ENCODE data around the gene DPP6. TPM values are rescaled to one million over a fixed set of nuclear protein-coding genes. Genes with fewer than 3 reads are reported as not detected.

The DPP6 gene
- total RNA-seq, 1 donor from 2014 or later = 0.48 TPM

- H3K27me3 ChIP-seq (ENCODE audit: insufficient read depth, low read length) = peaks cover 2% of the 10 kb centered on the region
- no peaks in the 10 kb centered on the region for H3K36me3 ChIP-seq (ENCODE audit: insufficient read depth, low read length)
- H3K4me3 ChIP-seq (ENCODE audit: insufficient read depth, low read depth, low read length) = no peak overlapping the region
- no peaks in the 10 kb centered on the region for H3K4me1 ChIP-seq (ENCODE audit: insufficient read depth, low read length)
- H4K20me1 ChIP-seq (ENCODE audit: insufficient read depth, low read length) = no peaks in the 10 kb centered on the region
- no peak overlapping the region for H3K27ac ChIP-seq (ENCODE audit: low read depth, low read length)
- Mint-ChIP-seq H3K36me3 (ENCODE audit: low read depth, unreplicated experiment) (peaks cover 1% of the 10 kb centered on the region), H3K4me3 (ENCODE audit: unreplicated experiment) (no peak overlapping the region), H3K27me3 (ENCODE audit: low read depth, unreplicated experiment) (peaks cover 53% of the 10 kb centered on the region), H3K4me1 (ENCODE audit: low read depth, unreplicated experiment) (no peaks in the 10 kb centered on the region), H3K27ac (ENCODE audit: unreplicated experiment) (no peak overlapping the region), H3K9me3 (ENCODE audit: unreplicated experiment) (no peaks in the 10 kb centered on the region)
- DNase-seq (ENCODE audit: low read depth) = no peak
- H3K9me3 ChIP-seq (ENCODE audit: insufficient read depth, low read depth, low read length) = no peaks in the 10 kb centered on the region
- no peak for FAIRE-seq
- no peak overlapping the region for H3K9ac ChIP-seq (ENCODE audit: low read length)
- no peaks in the 10 kb centered on the region for H3K79me2 ChIP-seq (ENCODE audit: insufficient read depth, low read length)
- no peak overlapping the region for H3K4me2 ChIP-seq (ENCODE audit: low read length)
- no peak overlapping the region for H2AFZ ChIP-seq (ENCODE audit: low read depth, low read length)
- TF ChIP-seq CTCF (IDR thresholded peaks at IDR 0.05; ENCODE audit: insufficient read depth, low read depth, low read length) (no peak), EZH2 (IDR thresholded peaks at IDR 0.05; ENCODE audit: insufficient read depth, low read length) (no peak)
These were observed 824.3 kb downstream of the DPP6 start for GRCh38 chr7:154876516-154876915.

GRCh38 chr7:154877031-154877430 is 824.8 kb downstream of the DPP6 start:
- Mint-ChIP-seq H3K9me3 (ENCODE audit: unreplicated experiment) (no peaks in the 10 kb centered on the region), H3K27ac (ENCODE audit: unreplicated experiment) (no peak overlapping the region), H3K4me3 (ENCODE audit: unreplicated experiment) (no peak overlapping the region), H3K36me3 (ENCODE audit: low read depth, unreplicated experiment) (peaks cover 1% of the 10 kb centered on the region), H3K27me3 (ENCODE audit: low read depth, unreplicated experiment) (peaks cover 48% of the 10 kb centered on the region), H3K4me1 (ENCODE audit: low read depth, unreplicated experiment) (no peaks in the 10 kb centered on the region)
- H3K79me2 ChIP-seq (ENCODE audit: insufficient read depth, low read length) = no peaks in the 10 kb centered on the region
- no peak overlapping the region for H3K27ac ChIP-seq (ENCODE audit: low read depth, low read length)
- no peaks in the 10 kb centered on the region for H4K20me1 ChIP-seq (ENCODE audit: insufficient read depth, low read length)
- no peak overlapping the region for H2AFZ ChIP-seq (ENCODE audit: low read depth, low read length)
- H3K36me3 ChIP-seq (ENCODE audit: insufficient read depth, low read length) = no peaks in the 10 kb centered on the region
- no peak for FAIRE-seq
- no peak overlapping the region for H3K4me2 ChIP-seq (ENCODE audit: low read length)
- H3K9me3 ChIP-seq (ENCODE audit: insufficient read depth, low read depth, low read length) = no peaks in the 10 kb centered on the region
- H3K9ac ChIP-seq (ENCODE audit: low read length) = no peak overlapping the region
- peaks cover 2% of the 10 kb centered on the region for H3K27me3 ChIP-seq (ENCODE audit: insufficient read depth, low read length)
- no peaks in the 10 kb centered on the region for H3K4me1 ChIP-seq (ENCODE audit: insufficient read depth, low read length)
- no peak for DNase-seq (ENCODE audit: low read depth)
- no peak for TF ChIP-seq CTCF (IDR thresholded peaks at IDR 0.05; ENCODE audit: insufficient read depth, low read depth, low read length)
- TF ChIP-seq EZH2 (IDR thresholded peaks at IDR 0.05; ENCODE audit: insufficient read depth, low read length) = no peak
- H3K4me3 ChIP-seq (ENCODE audit: insufficient read depth, low read depth, low read length) = no peak overlapping the region

- H3K36me3 Mint-ChIP-seq (ENCODE audit: low read depth, unreplicated experiment) = peaks cover 1% of the 10 kb centered on the region
- Histone ChIP-seq H3K27me3 (ENCODE audit: insufficient read depth, low read length) (peaks cover 2% of the 10 kb centered on the region), H3K27ac (ENCODE audit: low read depth, low read length) (no peak overlapping the region), H2AFZ (ENCODE audit: low read depth, low read length) (no peak overlapping the region), H4K20me1 (ENCODE audit: insufficient read depth, low read length) (no peaks in the 10 kb centered on the region), H3K9ac (ENCODE audit: low read length) (no peak overlapping the region), H3K9me3 (ENCODE audit: insufficient read depth, low read depth, low read length) (peaks cover 22% of the 10 kb centered on the region), H3K79me2 (ENCODE audit: insufficient read depth, low read length) (no peaks in the 10 kb centered on the region), H3K4me3 (ENCODE audit: insufficient read depth, low read depth, low read length) (no peak overlapping the region), H3K36me3 (ENCODE audit: insufficient read depth, low read length) (no peaks in the 10 kb centered on the region), H3K4me1 (ENCODE audit: insufficient read depth, low read length) (no peaks in the 10 kb centered on the region), H3K4me2 (ENCODE audit: low read length) (no peak overlapping the region)
- H3K27me3 Mint-ChIP-seq (ENCODE audit: low read depth, unreplicated experiment) = peaks cover 35% of the 10 kb centered on the region
- no peak overlapping the region for H3K4me3 Mint-ChIP-seq (ENCODE audit: unreplicated experiment)
- FAIRE-seq = no peak
- no peaks in the 10 kb centered on the region for H3K9me3 Mint-ChIP-seq (ENCODE audit: unreplicated experiment)
- no peak for DNase-seq (ENCODE audit: low read depth)
- TF ChIP-seq CTCF (IDR thresholded peaks at IDR 0.05; ENCODE audit: insufficient read depth, low read depth, low read length) (no peak), EZH2 (IDR thresholded peaks at IDR 0.05; ENCODE audit: insufficient read depth, low read length) (no peak)
- H3K4me1 Mint-ChIP-seq (ENCODE audit: low read depth, unreplicated experiment) = no peaks in the 10 kb centered on the region
- H3K27ac Mint-ChIP-seq (ENCODE audit: unreplicated experiment) = no peak overlapping the region
These were observed 827.4 kb downstream of the DPP6 start for GRCh38 chr7:154879629-154880028.
